KMS-11 (cell line): ENCODE results near the gene TMUB2.

Experiments used
- H2AFZ ChIP-seq: fragments of 200-600 bp; sonication (generic); 2 replicates; pipeline ENCODE4 v1.6.1; 2016; ENCODE audit warnings: antibody characterized with exemption, mixed run types, low read depth
- H3K27ac ChIP-seq: fragments of 200-600 bp; sonication (generic); 2 replicates; pipeline ENCODE4 v1.6.1; 2016; ENCODE audit warnings: mild to moderate bottlenecking, mixed run types
- H3K27me3 ChIP-seq: fragments of 200-600 bp; sonication (generic); 2 replicates; pipeline ENCODE4 v1.6.1; 2017; ENCODE audit warnings: mild to moderate bottlenecking, low read depth, mixed run types, moderate library complexity; ENCODE audit not compliant: insufficient read depth
- H3K36me3 ChIP-seq: fragments of 200-600 bp; sonication (generic); 2 replicates; pipeline ENCODE4 v1.6.1; 2017; ENCODE audit warnings: mild to moderate bottlenecking, mixed run types; ENCODE audit not compliant: insufficient read depth
- H3K4me1 ChIP-seq: fragments of 200-600 bp; sonication (generic); 2 replicates; pipeline ENCODE4 v1.6.1; 2016; ENCODE audit warnings: mild to moderate bottlenecking, low read depth, mixed run types; ENCODE audit not compliant: poor library complexity, severe bottlenecking
- H3K4me2 ChIP-seq: fragments of 200-600 bp; sonication (generic); 2 replicates; pipeline ENCODE4 v1.7.0; 2016; ENCODE audit warnings: mild to moderate bottlenecking, mixed run types
- H3K4me3 ChIP-seq: fragments of 200-600 bp; sonication (generic); IDR thresholded peaks from 2 replicates; pipeline ENCODE4 v1.6.1; 2017; ENCODE audit warnings: low read depth, low read length, mixed read lengths; ENCODE audit not compliant: insufficient read depth
- H3K79me2 ChIP-seq: fragments of 200-600 bp; sonication (generic); 2 replicates; pipeline ENCODE4 v1.6.1; 2016; ENCODE audit warnings: low read depth, mixed run types; ENCODE audit not compliant: insufficient read depth
- H3K9ac ChIP-seq: fragments of 200-600 bp; sonication (generic); 2 replicates; pipeline ENCODE4 v1.6.1; 2016; ENCODE audit warnings: mild to moderate bottlenecking, mixed run types
- H4K20me1 ChIP-seq: fragments of 200-600 bp; sonication (generic); 2 replicates; pipeline ENCODE4 v1.6.1; 2016; ENCODE audit warnings: mild to moderate bottlenecking, mixed run types; ENCODE audit not compliant: insufficient read depth
- TF ChIP-seq, protein P1 (sequence below): fragments of 200-600 bp; sonication (generic); conservative IDR thresholded peaks from 2 replicates; pipeline ENCODE4 v1.6.1; 2017; ENCODE audit warnings: low read depth, mild to moderate bottlenecking, antibody characterized with exemption, low read length, moderate library complexity, mixed read lengths

The TMUB2 gene

DNA sequence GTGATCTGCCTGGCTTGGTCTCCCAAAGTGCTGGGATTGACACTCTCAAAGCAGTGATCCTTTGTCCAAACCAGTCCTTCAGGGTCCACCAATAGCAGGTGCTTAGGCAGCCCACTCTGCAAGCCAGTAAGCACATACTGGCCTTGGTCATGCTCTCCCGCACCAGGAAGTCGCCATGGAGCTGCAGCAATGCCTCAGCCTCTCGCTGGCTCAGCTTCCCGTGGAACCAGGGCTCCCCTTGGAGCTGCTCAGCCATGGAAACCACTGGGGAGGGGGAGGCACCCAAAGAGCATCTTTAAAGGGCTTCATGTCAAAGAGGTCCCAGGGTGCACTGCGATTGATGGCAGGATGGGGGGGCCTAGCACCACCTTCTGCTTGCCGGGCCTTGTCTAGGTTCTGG is 42.3 kb downstream of the TMUB2 start:
- TF ChIP-seq, protein P1, sequence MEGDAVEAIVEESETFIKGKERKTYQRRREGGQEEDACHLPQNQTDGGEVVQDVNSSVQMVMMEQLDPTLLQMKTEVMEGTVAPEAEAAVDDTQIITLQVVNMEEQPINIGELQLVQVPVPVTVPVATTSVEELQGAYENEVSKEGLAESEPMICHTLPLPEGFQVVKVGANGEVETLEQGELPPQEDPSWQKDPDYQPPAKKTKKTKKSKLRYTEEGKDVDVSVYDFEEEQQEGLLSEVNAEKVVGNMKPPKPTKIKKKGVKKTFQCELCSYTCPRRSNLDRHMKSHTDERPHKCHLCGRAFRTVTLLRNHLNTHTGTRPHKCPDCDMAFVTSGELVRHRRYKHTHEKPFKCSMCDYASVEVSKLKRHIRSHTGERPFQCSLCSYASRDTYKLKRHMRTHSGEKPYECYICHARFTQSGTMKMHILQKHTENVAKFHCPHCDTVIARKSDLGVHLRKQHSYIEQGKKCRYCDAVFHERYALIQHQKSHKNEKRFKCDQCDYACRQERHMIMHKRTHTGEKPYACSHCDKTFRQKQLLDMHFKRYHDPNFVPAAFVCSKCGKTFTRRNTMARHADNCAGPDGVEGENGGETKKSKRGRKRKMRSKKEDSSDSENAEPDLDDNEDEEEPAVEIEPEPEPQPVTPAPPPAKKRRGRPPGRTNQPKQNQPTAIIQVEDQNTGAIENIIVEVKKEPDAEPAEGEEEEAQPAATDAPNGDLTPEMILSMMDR = no peak
- Histone ChIP-seq H4K20me1 (no peaks in the 10 kb centered on the region), H3K79me2 (no peaks in the 10 kb centered on the region), H3K27me3 (no peaks in the 10 kb centered on the region), H3K4me2 (no peak overlapping the region), H3K27ac (no peak overlapping the region), H3K4me1 (peaks cover 4% of the 10 kb centered on the region), H2AFZ (no peak overlapping the region), H3K36me3 (no peaks in the 10 kb centered on the region), H3K9ac (no peak overlapping the region), H3K4me3 (no peak overlapping the region)

DNA sequence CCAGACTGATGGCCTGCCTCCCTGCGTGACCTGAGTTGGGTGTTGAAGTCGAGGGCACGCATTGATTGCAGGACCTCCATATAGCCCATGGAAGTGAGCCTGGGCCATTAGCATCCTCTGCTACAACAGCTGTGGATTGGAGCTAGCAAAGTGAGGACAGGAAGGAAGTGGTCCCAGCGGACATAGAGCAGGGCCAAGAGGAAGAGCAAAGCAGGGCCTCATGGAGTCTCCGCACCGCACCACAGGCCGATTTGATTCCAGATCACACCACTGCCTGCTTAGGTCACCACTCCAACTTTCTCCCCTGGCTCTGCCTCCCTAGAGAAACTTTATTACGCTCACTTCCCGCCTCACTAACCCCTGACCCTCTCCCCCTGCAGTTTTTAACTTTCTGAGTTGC is 43.4 kb downstream of the TMUB2 start:
- TF ChIP-seq, protein P1 = no peak
- Histone ChIP-seq H3K4me1 (peaks cover 13% of the 10 kb centered on the region), H3K79me2 (no peaks in the 10 kb centered on the region), H2AFZ (no peak overlapping the region), H4K20me1 (no peaks in the 10 kb centered on the region), H3K36me3 (no peaks in the 10 kb centered on the region), H3K27me3 (no peaks in the 10 kb centered on the region), H3K9ac (no peak overlapping the region), H3K4me2 (no peak overlapping the region), H3K4me3 (no peak overlapping the region), H3K27ac (no peak overlapping the region)

DNA sequence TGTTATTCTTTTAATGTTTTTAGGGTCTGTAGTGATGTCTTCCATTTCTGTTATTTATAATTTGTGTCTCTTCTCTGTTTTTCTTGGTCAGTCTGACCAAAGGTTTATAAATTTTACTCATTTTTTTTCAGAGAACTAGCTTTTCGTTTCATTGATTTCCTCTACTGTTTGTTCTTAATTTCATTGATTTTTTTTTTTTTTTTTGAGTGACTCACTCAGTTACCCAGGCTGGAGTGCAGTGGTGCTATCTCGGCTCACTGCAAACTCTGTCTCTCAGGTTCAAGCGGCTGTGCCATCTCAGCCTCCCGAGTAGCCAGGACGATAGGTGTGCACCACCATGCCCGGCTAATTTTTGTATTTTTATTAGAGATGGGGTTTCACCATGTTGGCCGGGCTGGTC is 45.3 kb downstream of the TMUB2 start:
- Histone ChIP-seq H3K27ac (no peak overlapping the region), H3K4me1 (peaks cover 29% of the 10 kb centered on the region), H3K79me2 (no peaks in the 10 kb centered on the region), H3K4me2 (no peak overlapping the region), H3K36me3 (no peaks in the 10 kb centered on the region), H3K9ac (no peak overlapping the region), H2AFZ (no peak overlapping the region), H3K4me3 (no peak overlapping the region), H4K20me1 (no peaks in the 10 kb centered on the region), H3K27me3 (no peaks in the 10 kb centered on the region)
- TF ChIP-seq, protein P1 = no peak

DNA sequence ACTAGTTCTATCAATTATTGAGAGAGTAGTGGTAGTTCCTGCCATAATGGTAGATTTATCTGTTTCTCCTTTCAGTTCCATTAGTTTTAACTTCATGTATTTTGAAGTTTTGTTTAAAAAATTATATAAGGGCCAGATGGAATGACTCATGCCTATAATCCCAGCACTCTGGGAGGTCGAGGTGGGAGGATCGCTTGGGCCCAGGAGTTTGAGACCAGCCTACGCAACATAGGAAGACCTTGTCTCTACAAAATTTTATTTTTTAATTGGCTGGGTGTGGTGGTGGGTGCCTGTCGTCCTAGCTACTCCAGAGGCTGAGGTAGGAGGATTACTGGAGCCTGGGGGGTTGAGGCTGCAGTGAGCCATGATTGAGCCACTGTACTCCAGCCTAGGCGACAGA is 46.8 kb downstream of the TMUB2 start:
- no peak overlapping the region for H3K9ac ChIP-seq
- no peaks in the 10 kb centered on the region for H4K20me1 ChIP-seq
- peaks cover 29% of the 10 kb centered on the region for H3K4me1 ChIP-seq
- no peak overlapping the region for H3K4me3 ChIP-seq
- TF ChIP-seq, protein P1 = no peak
- H2AFZ ChIP-seq = no peak overlapping the region
- no peak overlapping the region for H3K27ac ChIP-seq
- H3K4me2 ChIP-seq = no peak overlapping the region
- H3K79me2 ChIP-seq = no peaks in the 10 kb centered on the region
- H3K27me3 ChIP-seq = no peaks in the 10 kb centered on the region
- no peaks in the 10 kb centered on the region for H3K36me3 ChIP-seq
